Stimulated activated CD4-positive, alpha-beta T cell treated with anti-CD3 and anti-CD28 coated beads, TNF-alpha, amount 100 ng/mL, for 48 hours (primary cell): ENCODE data around the gene SCN10A.

Experiments used
- DNase-seq, 3 donors: peaks; one replicate each; pipeline ENCODE4 v3.0.0-alpha.2; 2020; ENCODE audit warnings: low read depth in 3 of 3

Gene SCN10A

GRCh38 chr3:38720465-38720864 lies 95.6 kb downstream of the SCN10A start:
- no peak for DNase-seq

- no peak for DNase-seq
These were observed 98.4 kb downstream of the SCN10A start for GRCh38 chr3:38717355-38718240.

GRCh38 chr3:38713121-38713520 lies 102.9 kb downstream of the SCN10A start:
- DNase-seq = no peak

- DNase-seq = no peak
These were observed 104.7 kb downstream of the SCN10A start for GRCh38 chr3:38711321-38711720.

- DNase-seq = no peak
These were observed 108.3 kb downstream of the SCN10A start for GRCh38 chr3:38707730-38708129.

- DNase-seq = no peak
These were observed 109.1 kb downstream of the SCN10A start for GRCh38 chr3:38706961-38707360.

- no peak for DNase-seq
These were observed 113.8 kb downstream of the SCN10A start for GRCh38 chr3:38702231-38702630.

- no peak for DNase-seq
These were observed 117.3 kb downstream of the SCN10A start for GRCh38 chr3:38698760-38699159.

- DNase-seq = no peak
These were observed 118.0 kb downstream of the SCN10A start for GRCh38 chr3:38698061-38698460.

GRCh38 chr3:38696034-38696433 lies 120.0 kb downstream of the SCN10A start:
- no peak for DNase-seq

- no peak for DNase-seq
These were observed 125.8 kb downstream of the SCN10A start for GRCh38 chr3:38690185-38690584.

- DNase-seq = no peak
These were observed 126.2 kb downstream of the SCN10A start for GRCh38 chr3:38689774-38690173.

- DNase-seq = no peak
These were observed 126.7 kb downstream of the SCN10A start for GRCh38 chr3:38689346-38689745.

GRCh38 chr3:38687321-38687720 lies 128.7 kb downstream of the SCN10A start:
- no peak for DNase-seq

- no peak for DNase-seq
These were observed 131.5 kb downstream of the SCN10A start for GRCh38 chr3:38684546-38684945.

GRCh38 chr3:38669668-38670067 lies 146.3 kb downstream of the SCN10A start:
- no peak for DNase-seq

- no peak for DNase-seq
These were observed 153.5 kb downstream of the SCN10A start for GRCh38 chr3:38662544-38662943.

GRCh38 chr3:38658841-38659240 lies 157.2 kb downstream of the SCN10A start:
- no peak for DNase-seq

GRCh38 chr3:38657369-38657768 lies 158.6 kb downstream of the SCN10A start:
- no peak for DNase-seq

- DNase-seq = no peak
These were observed 160.2 kb downstream of the SCN10A start for GRCh38 chr3:38655708-38656300.

- no peak for DNase-seq
These were observed 162.1 kb downstream of the SCN10A start for GRCh38 chr3:38653685-38654537.

- DNase-seq = no peak
These were observed 163.1 kb downstream of the SCN10A start for GRCh38 chr3:38652934-38653333.
